HEK293T (cell line): Measurements from ENCODE around the gene CIAPIN1.

Experiments
- CTCF ChIA-PET: fragments of 350-600 bp; formaldehyde crosslinking; extraction: SDS; loops from one replicate; lab custom pipeline; 2021; ENCODE audit warnings: antibody characterized with exemption, inconsistent platforms; lab: Yijun Ruan, JAX
- POLR2A ChIA-PET: fragments of 350-600 bp; formaldehyde crosslinking; extraction: SDS; loops from one replicate; lab custom pipeline; 2020; ENCODE audit warnings: antibody characterized with exemption, inconsistent platforms; lab: Yijun Ruan, JAX
- DNase-seq: peaks from one replicate; pipeline ENCODE4 v3.0.0; 2012; ENCODE audit warnings: mixed read lengths; ENCODE audit errors: extremely low spot score
- ARNT ChIP-seq: fragments of 450-650 bp; IDR thresholded peaks from 2 replicates; pipeline ENCODE4 v1.6.1; 2017; ENCODE audit warnings: mild to moderate bottlenecking
- BHLHE40 ChIP-seq: fragments of 450-650 bp; IDR thresholded peaks from 2 replicates; pipeline ENCODE4 v1.6.1; 2016; ENCODE audit warnings: mild to moderate bottlenecking, moderate library complexity, borderline replicate concordance
- CTBP1 ChIP-seq: fragments of 450-650 bp; IDR thresholded peaks from 2 replicates; pipeline ENCODE4 v1.6.1; 2016; ENCODE audit warnings: borderline replicate concordance
- ELF4 ChIP-seq: fragments of 450-650 bp; IDR thresholded peaks from 2 replicates; pipeline ENCODE4 v1.6.1; 2017; ENCODE audit warnings: antibody characterized with exemption
- FOXA1 ChIP-seq: fragments of 450-650 bp; IDR thresholded peaks from 2 replicates; pipeline ENCODE4 v1.6.1; 2016; ENCODE audit warnings: mild to moderate bottlenecking
- FOXK2 ChIP-seq: fragments of 450-650 bp; IDR thresholded peaks from 2 replicates; pipeline ENCODE4 v1.6.1; 2016; ENCODE audit warnings: mild to moderate bottlenecking
- FOXM1 ChIP-seq: fragments of 450-650 bp; IDR thresholded peaks from 2 replicates; pipeline ENCODE4 v1.6.1; 2017; ENCODE audit warnings: mild to moderate bottlenecking, borderline replicate concordance
- HDGF ChIP-seq: fragments of 450-650 bp; IDR thresholded peaks from 2 replicates; pipeline ENCODE4 v1.6.1; 2017; ENCODE audit warnings: antibody characterized with exemption, borderline replicate concordance
- L3MBTL2 ChIP-seq: fragments of 450-650 bp; conservative IDR thresholded peaks from 2 replicates; pipeline ENCODE4 v1.6.1; 2016; ENCODE audit warnings: mild to moderate bottlenecking
- LEF1 ChIP-seq: fragments of 450-650 bp; IDR thresholded peaks from 2 replicates; pipeline ENCODE4 v1.6.1; 2017; ENCODE audit warnings: mild to moderate bottlenecking, borderline replicate concordance
- NFRKB ChIP-seq: fragments of 450-650 bp; IDR thresholded peaks from 2 replicates; pipeline ENCODE4 v1.6.1; 2016; ENCODE audit warnings: mild to moderate bottlenecking, moderate library complexity
- PKNOX1 ChIP-seq: fragments of 450-650 bp; IDR thresholded peaks from 2 replicates; pipeline ENCODE4 v1.6.1; 2016
- SP1 ChIP-seq: fragments of 450-650 bp; IDR thresholded peaks from 2 replicates; pipeline ENCODE4 v1.6.1; 2017
- SUZ12 ChIP-seq: fragments of 450-650 bp; IDR thresholded peaks from 2 replicates; pipeline ENCODE4 v1.6.1; 2016; ENCODE audit warnings: mild to moderate bottlenecking
- TARDBP ChIP-seq: fragments of 450-650 bp; IDR thresholded peaks from 2 replicates; pipeline ENCODE4 v1.6.1; 2016
- ZNF384 ChIP-seq: fragments of 450-650 bp; IDR thresholded peaks from 2 replicates; pipeline ENCODE4 v1.6.1; 2016

CIAPIN1 gene

GRCh38 chr16:57395026-57395425, 52.2 kb downstream of the CIAPIN1 start:
- TF ChIP-seq L3MBTL2: no peak
- POLR2A ChIA-PET: no interaction called here
- CTCF ChIA-PET: no interaction called here
- DNase-seq: no peak

GRCh38 chr16:57394444-57394843, 52.7 kb downstream of the CIAPIN1 start:
- CTCF ChIA-PET: interaction anchor here (0.6 kb wide), 1 partner anchor 10 kb away, joined by 3 read pairs; no protein-coding TSS in a partner anchor
- POLR2A ChIA-PET: no interaction called here
- DNase-seq: no peak

GRCh38 chr16:57392694-57393093, 54.5 kb downstream of the CIAPIN1 start:
- no peak for TF ChIP-seq PKNOX1
- TF ChIP-seq ZNF384: no peak
- no peak for TF ChIP-seq SUZ12
- no peak for TF ChIP-seq BHLHE40
- no peak for TF ChIP-seq FOXA1
- TF ChIP-seq FOXM1: no peak
- no peak for TF ChIP-seq TARDBP
- TF ChIP-seq HDGF: no peak
- no peak for TF ChIP-seq ELF4
- TF ChIP-seq L3MBTL2: no peak
- TF ChIP-seq SP1: no peak
- no peak for TF ChIP-seq NFRKB
- TF ChIP-seq ARNT: no peak
- no peak for TF ChIP-seq CTBP1
- TF ChIP-seq FOXK2: no peak
- ChIA-PET POLR2A (interaction anchor here (0.8 kb wide), 1 partner anchor 8 kb away, joined by 3 read pairs; no protein-coding TSS in a partner anchor), CTCF (no interaction called here)
- DNase-seq: no peak

More at GRCh38 chr16:57394444-57394843, 52.7 kb downstream of the CIAPIN1 start:
- TF ChIP-seq FOXK2: no peak

- no peak for TF ChIP-seq HDGF
- no peak for TF ChIP-seq LEF1
- no peak for TF ChIP-seq ARNT
- no peak for TF ChIP-seq SP1
- TF ChIP-seq FOXK2: no peak
- ChIA-PET POLR2A (no interaction called here), CTCF (no interaction called here)
- no peak for DNase-seq
These were observed 55.5 kb downstream of the CIAPIN1 start for GRCh38 chr16:57391708-57392107.

- ChIA-PET CTCF (interaction anchor here (1.5 kb wide), 1 partner anchor 14 kb away, joined by 3 read pairs; no protein-coding TSS in a partner anchor), POLR2A (no interaction called here)
- TF ChIP-seq NFRKB (no peak), ARNT (no peak), SUZ12 (no peak), ELF4 (no peak), FOXK2 (no peak), PKNOX1 (no peak), TARDBP (no peak), BHLHE40 (no peak), L3MBTL2 (no peak)
- DNase-seq: no peak
These were observed 55.9 kb downstream of the CIAPIN1 start for GRCh38 chr16:57391300-57391699.

GRCh38 chr16:57390636-57391295, 56.4 kb downstream of the CIAPIN1 start:
- no peak for TF ChIP-seq L3MBTL2
- no peak for TF ChIP-seq LEF1
- no peak for TF ChIP-seq ELF4
- TF ChIP-seq TARDBP: no peak
- no peak for TF ChIP-seq HDGF
- TF ChIP-seq NFRKB: no peak
- no peak for TF ChIP-seq PKNOX1
- TF ChIP-seq FOXM1: no peak
- TF ChIP-seq ZNF384: no peak
- TF ChIP-seq SP1: no peak
- TF ChIP-seq SUZ12: no peak
- no peak for TF ChIP-seq FOXK2
- TF ChIP-seq CTBP1: no peak
- TF ChIP-seq FOXA1: no peak
- no peak for TF ChIP-seq ARNT
- TF ChIP-seq BHLHE40: no peak
- CTCF ChIA-PET: interaction anchor here (1.5 kb wide), 1 partner anchor 13 kb away, joined by 3 read pairs; no protein-coding TSS in a partner anchor
- DNase-seq: no peak
- POLR2A ChIA-PET: no interaction called here

GRCh38 chr16:57389087-57389468, 58.1 kb downstream of the CIAPIN1 start:
- no peak for DNase-seq
- ChIA-PET CTCF (no interaction called here), POLR2A (no interaction called here)
- TF ChIP-seq NFRKB: no peak
- TF ChIP-seq ARNT: no peak
- no peak for TF ChIP-seq FOXA1
- TF ChIP-seq ZNF384: no peak
- no peak for TF ChIP-seq BHLHE40
- no peak for TF ChIP-seq PKNOX1
- no peak for TF ChIP-seq CTBP1
- TF ChIP-seq ELF4: no peak
- no peak for TF ChIP-seq L3MBTL2
- no peak for TF ChIP-seq HDGF
- TF ChIP-seq FOXM1: no peak
- no peak for TF ChIP-seq FOXK2
- TF ChIP-seq SUZ12: no peak
- TF ChIP-seq LEF1: no peak
- TF ChIP-seq TARDBP: no peak
- no peak for TF ChIP-seq SP1
